ENCODE results near the gene ITGB6.

- TF ChIP-seq POLR2A (IDR thresholded peaks at IDR 0.05; ENCODE audit: low read length) (no peak), GATA1 (IDR thresholded peaks at IDR 0.05; ENCODE audit: low read depth, low read length) (no peak)
These were observed 22.6 kb upstream of the ITGB6 start for GRCh38 chr2:160222546-160223283.

All from erythroblast (primary cell).